Umbilical cord (tissue), 2 donors: ENCODE results near the gene THSD1. TPM values are rescaled to one million over a fixed set of nuclear protein-coding genes. Genes with fewer than 3 reads are reported as not detected.
"Not testable (repeated sequence)": the region's sequence is repeated elsewhere in the genome, so short reads cannot be mapped to it uniquely, and the experiment has no call there.

Experiments used
- DNase-seq: peaks from one replicate; pipeline ENCODE4 v3.0.0-alpha.2; 2015; ENCODE audit warnings: low spot score
- total RNA-seq: library from RNA; depleted of rRNA; stranded (reverse); fragments of >200 nt; gene quantifications from one replicate; pipeline ENCODE4 v1.2.3, GENCODE V29; 2014; ENCODE audit warnings: low replicate concordance; ENCODE audit not compliant: insufficient read depth

Gene THSD1
- total RNA-seq, 1 donor from 2014 or later: 8.4 TPM

GRCh38 chr13:52408071-52408658, 2.2 kb upstream of the THSD1 start:
- not testable (repeated sequence) for DNase-seq

GRCh38 chr13:52407436-52407835, 1.5 kb upstream of the THSD1 start:
- not testable (repeated sequence) for DNase-seq

GRCh38 chr13:52406629-52407028, 657 bp upstream of the THSD1 start:
- DNase-seq: no peak

GRCh38 chr13:52405369-52405766, 604 bp downstream of the THSD1 start:
- no peak for DNase-seq

GRCh38 chr13:52399708-52400107, 6.3 kb downstream of the THSD1 start:
- DNase-seq: no peak

GRCh38 chr13:52399046-52399445, 6.9 kb downstream of the THSD1 start:
- no peak for DNase-seq

- no peak for DNase-seq
These were observed 10.3 kb downstream of the THSD1 start for GRCh38 chr13:52395704-52396103.

GRCh38 chr13:52394586-52394985, 11.4 kb downstream of the THSD1 start:
- DNase-seq: no peak

- no peak for DNase-seq
These were observed 12.2 kb downstream of the THSD1 start for GRCh38 chr13:52393572-52394357.

GRCh38 chr13:52387721-52388120, 18.3 kb downstream of the THSD1 start:
- DNase-seq: no peak

GRCh38 chr13:52385870-52386269, 20.1 kb downstream of the THSD1 start:
- DNase-seq: no peak

GRCh38 chr13:52383366-52383765, 22.6 kb downstream of the THSD1 start:
- DNase-seq: peak; percentile 78

GRCh38 chr13:52378312-52378711, 27.7 kb downstream of the THSD1 start:
- no peak for DNase-seq

GRCh38 chr13:52377898-52378297, 28.1 kb downstream of the THSD1 start:
- no peak for DNase-seq

GRCh38 chr13:52374873-52375411, 31.0 kb downstream of the THSD1 start:
- DNase-seq: no peak

GRCh38 chr13:52374389-52374788, 31.6 kb downstream of the THSD1 start:
- DNase-seq: no peak

GRCh38 chr13:52373277-52373676, 32.7 kb downstream of the THSD1 start:
- not testable (repeated sequence) for DNase-seq

GRCh38 chr13:52371736-52372247, 34.2 kb downstream of the THSD1 start:
- DNase-seq: no peak

- DNase-seq: no peak
These were observed 39.7 kb downstream of the THSD1 start for GRCh38 chr13:52366291-52366690.

GRCh38 chr13:52362169-52362887, 43.6 kb downstream of the THSD1 start:
- not testable (repeated sequence) for DNase-seq

- DNase-seq: no peak
These were observed 44.7 kb downstream of the THSD1 start for GRCh38 chr13:52361225-52361624.

GRCh38 chr13:52359534-52359933, 46.4 kb downstream of the THSD1 start:
- peak; percentile 83 for DNase-seq
